WERI-Rb-1 (cell line): Measurements from ENCODE around the gene CCNQ.

Source experiments
- DNase-seq: peaks from one replicate; pipeline ENCODE4 v3.0.0-alpha.2; 2020
- H3K27ac ChIP-seq: fragments of 250-450 bp; sonication (Bioruptor Pico); 2 replicates; pipeline ENCODE4 v1.5.1; 2020; ENCODE audit warnings: mild to moderate bottlenecking, moderate library complexity
- H3K27me3 ChIP-seq: fragments of 250-450 bp; sonication (Bioruptor Pico); 2 replicates; pipeline ENCODE4 v1.5.1; 2021; ENCODE audit warnings: mild to moderate bottlenecking, low read depth, moderate library complexity; ENCODE audit not compliant: insufficient read depth, severe bottlenecking
- H3K36me3 ChIP-seq: fragments of 250-450 bp; sonication (Bioruptor Pico); 2 replicates; pipeline ENCODE4 v1.5.1; 2020; ENCODE audit warnings: mild to moderate bottlenecking, moderate library complexity
- H3K4me3 ChIP-seq: 2 replicates; pipeline ENCODE4 v1.5.1; 2011; ENCODE audit warnings: low read depth, mild to moderate bottlenecking, control low read depth, low read length
- H3K9me3 ChIP-seq: fragments of 250-450 bp; sonication (Bioruptor Pico); 2 replicates; pipeline ENCODE4 v1.5.1; 2021; ENCODE audit warnings: mild to moderate bottlenecking, moderate library complexity; ENCODE audit not compliant: severe bottlenecking
- TF ChIP-seq, protein P1 (sequence below): IDR thresholded peaks from 2 replicates; pipeline ENCODE4 v1.5.1; 2011; ENCODE audit warnings: low read depth, mild to moderate bottlenecking, control low read depth, inconsistent platforms, low read length

The CCNQ gene

DNA sequence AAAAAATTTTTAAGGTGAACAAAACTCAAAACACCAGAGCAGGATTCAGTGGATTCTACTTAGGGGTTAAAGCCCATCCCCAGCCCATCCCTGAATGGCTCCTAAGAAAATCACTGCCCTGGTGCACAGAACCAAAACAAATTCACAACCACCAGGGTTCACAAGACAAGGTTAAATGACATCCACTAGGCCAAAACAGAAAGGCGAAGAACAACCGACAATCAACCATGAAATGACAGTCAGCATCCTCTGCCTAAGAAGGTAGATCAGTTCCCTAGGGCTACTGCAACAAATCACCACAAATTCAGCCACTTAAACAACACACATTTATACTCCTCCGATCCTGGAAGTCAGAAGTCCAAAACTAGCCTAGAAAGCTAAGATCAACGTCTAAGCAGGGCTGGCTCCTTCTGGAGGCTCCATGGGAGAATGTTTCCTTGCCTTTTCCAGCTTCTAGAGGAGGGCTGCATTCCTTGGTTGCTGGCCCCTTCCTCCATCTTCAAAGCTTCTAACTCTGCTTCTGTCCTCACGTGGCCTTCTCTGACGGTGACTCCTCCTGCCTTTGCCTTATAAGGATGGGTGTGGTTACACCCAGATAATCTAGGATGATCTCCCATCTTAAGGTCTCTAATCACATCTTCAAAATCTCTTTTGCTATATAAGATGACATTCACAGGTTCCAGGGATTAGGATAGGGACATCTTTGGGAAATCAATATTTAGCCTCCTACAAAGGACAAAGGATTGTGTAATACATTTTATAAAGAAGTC is 1.8 kb downstream of the CCNQ start:
- Histone ChIP-seq H3K4me3 (no peak overlapping the region; the same call in 1 of the 2 replicates), H3K27me3 (peaks cover 5% of the 10 kb centered on the region), H3K36me3 (peaks cover 43% of the 10 kb centered on the region), H3K27ac (no peak overlapping the region), H3K9me3 (peaks cover 22% of the 10 kb centered on the region)
- DNase-seq = peak; percentile 69
- TF ChIP-seq, protein P1, sequence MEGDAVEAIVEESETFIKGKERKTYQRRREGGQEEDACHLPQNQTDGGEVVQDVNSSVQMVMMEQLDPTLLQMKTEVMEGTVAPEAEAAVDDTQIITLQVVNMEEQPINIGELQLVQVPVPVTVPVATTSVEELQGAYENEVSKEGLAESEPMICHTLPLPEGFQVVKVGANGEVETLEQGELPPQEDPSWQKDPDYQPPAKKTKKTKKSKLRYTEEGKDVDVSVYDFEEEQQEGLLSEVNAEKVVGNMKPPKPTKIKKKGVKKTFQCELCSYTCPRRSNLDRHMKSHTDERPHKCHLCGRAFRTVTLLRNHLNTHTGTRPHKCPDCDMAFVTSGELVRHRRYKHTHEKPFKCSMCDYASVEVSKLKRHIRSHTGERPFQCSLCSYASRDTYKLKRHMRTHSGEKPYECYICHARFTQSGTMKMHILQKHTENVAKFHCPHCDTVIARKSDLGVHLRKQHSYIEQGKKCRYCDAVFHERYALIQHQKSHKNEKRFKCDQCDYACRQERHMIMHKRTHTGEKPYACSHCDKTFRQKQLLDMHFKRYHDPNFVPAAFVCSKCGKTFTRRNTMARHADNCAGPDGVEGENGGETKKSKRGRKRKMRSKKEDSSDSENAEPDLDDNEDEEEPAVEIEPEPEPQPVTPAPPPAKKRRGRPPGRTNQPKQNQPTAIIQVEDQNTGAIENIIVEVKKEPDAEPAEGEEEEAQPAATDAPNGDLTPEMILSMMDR = no peak

DNA sequence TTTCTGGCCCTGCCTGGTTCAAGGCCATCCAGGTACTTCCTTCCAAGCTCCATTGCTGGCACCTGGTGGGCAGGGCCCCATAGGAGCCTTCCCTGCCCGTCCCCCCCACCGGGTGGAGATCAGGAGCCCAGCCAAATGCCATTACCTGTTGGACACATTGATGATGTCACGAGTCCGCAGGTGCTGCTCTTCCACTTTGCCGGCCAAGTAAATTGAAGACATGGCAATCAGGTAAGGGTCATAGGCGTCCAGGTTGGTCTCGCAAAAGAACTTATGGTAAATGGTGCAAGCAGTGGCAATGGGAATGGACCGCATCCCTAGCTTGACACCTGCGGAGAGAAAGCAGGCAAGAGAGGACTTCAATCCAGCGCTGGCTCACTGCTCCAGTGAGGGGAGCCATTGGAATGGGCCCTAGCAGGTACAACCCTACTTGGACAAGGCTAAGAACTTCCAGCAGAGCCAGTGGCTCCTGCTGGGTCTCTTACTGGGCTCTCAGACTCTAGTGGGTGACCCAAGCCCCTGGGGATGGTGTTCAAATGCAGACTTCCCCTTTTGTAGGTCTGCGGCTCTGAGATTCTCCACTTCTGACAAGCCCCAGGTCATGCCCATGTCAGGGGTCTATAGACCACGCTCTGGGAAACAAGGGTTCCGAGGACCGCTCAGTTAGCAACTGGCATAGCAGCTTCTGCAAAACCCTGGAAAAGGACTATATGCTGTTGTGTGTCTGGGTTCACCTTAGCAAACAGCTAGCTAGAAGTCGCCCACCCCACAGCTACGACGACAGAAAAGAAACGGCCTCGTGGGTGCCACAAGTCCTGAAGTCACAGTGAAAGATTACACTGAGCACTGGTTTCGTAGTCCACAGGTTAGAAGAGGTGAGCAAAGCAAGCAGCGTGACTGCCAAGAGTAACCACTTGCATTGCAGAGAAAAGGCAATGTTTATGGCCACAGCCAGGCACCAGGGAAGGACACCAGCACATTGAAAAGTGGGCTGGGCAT is 2.8 kb downstream of the CCNQ start:
- no peak overlapping the region for H3K27ac ChIP-seq
- peaks cover 22% of the 10 kb centered on the region for H3K9me3 ChIP-seq
- H3K36me3 ChIP-seq = peaks cover 49% of the 10 kb centered on the region
- DNase-seq = no peak
- TF ChIP-seq, protein P1 = no peak
- peaks cover 5% of the 10 kb centered on the region for H3K27me3 ChIP-seq
- H3K4me3 ChIP-seq = no peak overlapping the region

DNA sequence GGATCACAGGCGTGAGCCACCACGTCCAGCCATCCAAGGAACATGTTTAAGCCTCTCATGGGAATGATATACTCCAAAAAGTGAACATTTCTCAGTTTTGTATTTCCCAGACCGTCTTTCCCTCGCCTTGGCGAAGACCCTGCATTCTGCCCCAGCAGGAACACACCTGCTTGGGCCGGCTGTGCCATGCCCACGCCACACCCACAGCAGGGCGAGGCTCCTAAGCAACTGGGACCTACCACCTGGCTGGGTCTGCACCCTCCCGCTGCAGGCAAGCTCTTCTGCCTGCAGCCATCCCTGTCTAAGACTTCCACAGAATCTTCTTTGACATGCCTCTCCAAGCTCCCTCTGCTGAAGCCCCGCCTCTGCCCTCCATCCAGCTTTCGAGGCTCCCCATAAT is 3.6 kb downstream of the CCNQ start:
- Histone ChIP-seq H3K4me3 (no peak overlapping the region), H3K27me3 (peaks cover 5% of the 10 kb centered on the region), H3K36me3 (peaks cover 56% of the 10 kb centered on the region), H3K27ac (no peak overlapping the region), H3K9me3 (peaks cover 22% of the 10 kb centered on the region)
- TF ChIP-seq, protein P1 = no peak
- no peak for DNase-seq

DNA sequence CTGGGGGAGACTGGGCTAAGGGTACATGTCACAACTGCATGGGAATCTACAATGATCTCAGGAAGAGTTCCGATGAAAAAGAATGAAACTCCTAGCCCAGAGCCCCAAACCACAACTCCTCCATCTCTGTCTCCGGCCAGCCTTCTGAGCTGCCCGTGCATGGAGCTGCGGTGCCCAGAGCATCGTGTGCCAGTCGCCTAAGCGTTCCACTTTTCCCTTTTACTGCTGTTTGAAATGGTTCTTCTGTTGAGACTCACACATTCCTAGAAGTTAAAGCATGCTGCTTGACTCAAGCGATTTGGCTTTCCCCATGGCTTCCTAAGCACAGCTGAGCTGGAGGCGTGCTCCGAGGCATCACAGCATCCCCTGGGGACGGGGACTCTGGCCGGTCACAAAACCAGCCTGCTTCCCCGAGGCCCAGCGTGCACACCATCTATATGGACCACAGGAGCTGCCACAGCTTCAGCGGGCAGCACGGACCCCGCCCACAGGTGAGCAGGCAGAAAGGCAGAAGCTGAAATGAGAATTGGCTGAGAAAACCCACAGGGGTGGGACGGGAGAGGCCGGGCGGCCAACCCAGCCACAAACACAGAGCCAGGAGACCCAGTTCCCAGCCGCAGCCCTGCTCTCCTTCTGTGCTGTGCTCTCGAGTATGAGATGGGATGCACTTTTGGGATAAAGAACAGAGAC is 5.0 kb downstream of the CCNQ start:
- peaks cover 22% of the 10 kb centered on the region for H3K9me3 ChIP-seq

More for the DNA sequence above, 5.0 kb downstream of the CCNQ start:
- DNase-seq = no peak
- Histone ChIP-seq H3K27ac (no peak overlapping the region), H3K4me3 (no peak overlapping the region), H3K36me3 (peaks cover 62% of the 10 kb centered on the region), H3K27me3 (peaks cover 5% of the 10 kb centered on the region)
- TF ChIP-seq, protein P1 = no peak
